Liver (tissue), 9 donors: ENCODE data around the gene PARD6B. TPM values are rescaled to one million over a fixed set of nuclear protein-coding genes. Genes with fewer than 3 reads are reported as not detected.

Experiments used
- DNase-seq: peaks from one replicate; pipeline ENCODE4 v3.0.0-alpha.2; 2017; ENCODE audit warnings: low spot score
- H3K27ac ChIP-seq, 2 donors: one replicate each; pipeline ENCODE4 v1.7.0; 2013; ENCODE audit warnings: inconsistent platforms in 2 of 2, low read length in 2 of 2, control low read depth in 1 of 2, low read depth in 1 of 2, mild to moderate bottlenecking in 1 of 2
- H3K27me3 ChIP-seq, 4 donors: one replicate each; pipeline versions ENCODE4 v1.6.1 to v1.7.0; 2013; ENCODE audit warnings: low read length in 3 of 4, inconsistent platforms in 1 of 4, mild to moderate bottlenecking in 1 of 4, moderate library complexity in 1 of 4; ENCODE audit not compliant: control insufficient read depth in 4 of 4, insufficient read depth in 4 of 4
- H3K36me3 ChIP-seq, 4 donors: one replicate each; pipeline versions ENCODE4 v1.6.1 to v1.7.0; 2013; ENCODE audit warnings: low read length in 3 of 4, mild to moderate bottlenecking in 3 of 4, low read depth in 1 of 4, moderate library complexity in 1 of 4; ENCODE audit not compliant: control insufficient read depth in 4 of 4, insufficient read depth in 3 of 4
- H3K4me1 ChIP-seq, 4 donors: one replicate each; pipeline versions ENCODE4 v1.6.1 to v1.7.0; 2013; ENCODE audit warnings: low read length in 3 of 4, mild to moderate bottlenecking in 3 of 4, moderate library complexity in 1 of 4; ENCODE audit not compliant: control insufficient read depth in 4 of 4, insufficient read depth in 4 of 4
- H3K4me3 ChIP-seq, 3 donors: one replicate each; pipeline versions ENCODE4 v1.6.1 to v1.7.0; 2013; ENCODE audit warnings: low read length in 3 of 3, control low read depth in 1 of 3, low read depth in 1 of 3, mild to moderate bottlenecking in 1 of 3
- H3K9ac ChIP-seq, 2 donors: one replicate each; pipeline ENCODE4 v1.7.0; 2013; ENCODE audit warnings: low read length in 2 of 2, mild to moderate bottlenecking in 2 of 2, moderate library complexity in 2 of 2, control low read depth in 1 of 2, low read depth in 1 of 2
- H3K9me3 ChIP-seq, 4 donors: one replicate each; pipeline versions ENCODE4 v1.6.1 to v1.7.0; 2013; ENCODE audit warnings: low read length in 3 of 4; ENCODE audit not compliant: control insufficient read depth in 4 of 4
- ATF3 ChIP-seq: IDR thresholded peaks from 2 replicates; pipeline ENCODE4 v1.6.1; 2016; ENCODE audit warnings: antibody characterized with exemption
- GABPA ChIP-seq, 2 donors: IDR thresholded peaks in 1 of 2; conservative IDR thresholded peaks in 1 of 2; 2 replicates each; pipeline ENCODE4 v1.6.1; 2016; ENCODE audit warnings: antibody characterized with exemption in 2 of 2, mild to moderate bottlenecking in 1 of 2, moderate library complexity in 1 of 2
- HNF4G ChIP-seq: IDR thresholded peaks from 2 replicates; pipeline ENCODE4 v1.6.1; 2016; ENCODE audit warnings: antibody characterized with exemption
- JUND ChIP-seq, 2 donors: IDR thresholded peaks; 2 replicates each; pipeline ENCODE4 v1.6.1; 2016; ENCODE audit warnings: antibody characterized with exemption in 2 of 2
- NR2F2 ChIP-seq: IDR thresholded peaks from 2 replicates; pipeline ENCODE4 v1.6.1; 2016; ENCODE audit warnings: antibody characterized with exemption
- RAD21 ChIP-seq, 2 donors: IDR thresholded peaks; 2 replicates each; pipeline ENCODE4 v1.6.1; 2016; ENCODE audit warnings: antibody characterized with exemption in 2 of 2, mild to moderate bottlenecking in 2 of 2
- RXRA ChIP-seq, 2 donors: IDR thresholded peaks; 2 replicates each; pipeline ENCODE4 v1.6.1; 2017 to 2018; ENCODE audit warnings: antibody characterized with exemption in 2 of 2, mild to moderate bottlenecking in 1 of 2
- SP1 ChIP-seq: IDR thresholded peaks from 2 replicates; pipeline ENCODE4 v1.6.1; 2018; ENCODE audit warnings: antibody characterized with exemption, mild to moderate bottlenecking
- YY1 ChIP-seq: IDR thresholded peaks from 2 replicates; pipeline ENCODE4 v1.6.1; 2016; ENCODE audit warnings: antibody characterized with exemption, mild to moderate bottlenecking
- WGBS: extraction: QIAGEN DNeasy Blood & Tissue Kit; methylation state at CpG from one replicate; pipeline ENCODE4 v1.1.7; 2013; 5-methylcytosine and 5-hydroxymethylcytosine counted together
- polyA plus RNA-seq, 2 donors: library from polyadenylated mRNA; stranded (reverse) in 1 of 2; unstranded in 1 of 2; fragments of 200-250 nt in 1 of 2; fragments of >200 nt in 1 of 2; fragmentation: Nextera tagmentation in 1 of 2; extraction: Ambion mirVana in 1 of 2; gene quantifications; one replicate each; pipeline versions ENCODE4 v1.2.1 to v1.2.3, GENCODE V29; 2013 to 2015
- total RNA-seq, 2 donors: library from RNA; depleted of rRNA; stranded (reverse); fragments of >200 nt; gene quantifications; one replicate each; pipeline ENCODE4 v1.2.3, GENCODE V29; 2014
- TF ChIP-seq, protein P1 (sequence below): IDR thresholded peaks from 2 replicates; pipeline ENCODE4 v1.6.1; 2016; ENCODE audit warnings: antibody characterized with exemption
- TF ChIP-seq, protein P2 (sequence below): IDR thresholded peaks from 2 replicates; pipeline ENCODE4 v1.6.1; 2016; ENCODE audit warnings: antibody characterized with exemption, mild to moderate bottlenecking
- TF ChIP-seq, protein P3 (sequence below): IDR thresholded peaks from 2 replicates; pipeline ENCODE4 v1.6.1; 2016; ENCODE audit warnings: antibody characterized with exemption
- donor health status: healthy.
- donor health status: healthy.
- donor health status: healthy.
- donor health status: healthy.
- donor health status: healthy.

The PARD6B gene
- total and polyA plus RNA-seq, 4 donors = 1.2 to 8.8 (median 5.9) TPM

DNA sequence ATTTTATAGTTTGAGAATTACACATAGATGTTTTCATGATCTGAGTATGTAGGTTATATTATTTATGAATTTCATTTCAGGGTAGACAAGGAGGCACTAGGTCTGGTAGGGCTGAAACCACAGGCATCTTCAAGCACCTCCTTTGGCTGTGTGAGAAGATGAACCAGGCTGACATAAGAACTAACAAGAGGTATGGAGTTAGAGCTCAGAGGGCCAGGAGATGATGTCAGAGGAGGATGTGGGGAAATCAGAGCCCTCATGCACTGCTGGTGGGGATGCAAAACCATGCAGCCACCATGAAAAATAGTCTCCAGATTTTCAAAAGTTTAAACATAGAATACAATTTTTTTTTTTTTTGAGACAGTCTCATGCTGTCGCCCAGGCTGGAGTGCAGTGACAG is 26.4 kb upstream of the PARD6B start:
- no peak for DNase-seq
- 93% methylated on average over 1 of the region's 1 CpG for WGBS
- no peaks in the 10 kb centered on the region for H3K9me3 ChIP-seq
- H3K4me3 ChIP-seq = no peak overlapping the region
- no peaks in the 10 kb centered on the region for H3K36me3 ChIP-seq
- H3K4me1 ChIP-seq = no peaks in the 10 kb centered on the region
- no peak overlapping the region for H3K27ac ChIP-seq
- TF ChIP-seq, protein P1, sequence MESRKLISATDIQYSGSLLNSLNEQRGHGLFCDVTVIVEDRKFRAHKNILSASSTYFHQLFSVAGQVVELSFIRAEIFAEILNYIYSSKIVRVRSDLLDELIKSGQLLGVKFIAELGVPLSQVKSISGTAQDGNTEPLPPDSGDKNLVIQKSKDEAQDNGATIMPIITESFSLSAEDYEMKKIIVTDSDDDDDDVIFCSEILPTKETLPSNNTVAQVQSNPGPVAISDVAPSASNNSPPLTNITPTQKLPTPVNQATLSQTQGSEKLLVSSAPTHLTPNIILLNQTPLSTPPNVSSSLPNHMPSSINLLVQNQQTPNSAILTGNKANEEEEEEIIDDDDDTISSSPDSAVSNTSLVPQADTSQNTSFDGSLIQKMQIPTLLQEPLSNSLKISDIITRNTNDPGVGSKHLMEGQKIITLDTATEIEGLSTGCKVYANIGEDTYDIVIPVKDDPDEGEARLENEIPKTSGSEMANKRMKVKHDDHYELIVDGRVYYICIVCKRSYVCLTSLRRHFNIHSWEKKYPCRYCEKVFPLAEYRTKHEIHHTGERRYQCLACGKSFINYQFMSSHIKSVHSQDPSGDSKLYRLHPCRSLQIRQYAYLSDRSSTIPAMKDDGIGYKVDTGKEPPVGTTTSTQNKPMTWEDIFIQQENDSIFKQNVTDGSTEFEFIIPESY = no peak
- TF ChIP-seq NR2F2 (no peak), ATF3 (no peak)
- TF ChIP-seq, protein P2, sequence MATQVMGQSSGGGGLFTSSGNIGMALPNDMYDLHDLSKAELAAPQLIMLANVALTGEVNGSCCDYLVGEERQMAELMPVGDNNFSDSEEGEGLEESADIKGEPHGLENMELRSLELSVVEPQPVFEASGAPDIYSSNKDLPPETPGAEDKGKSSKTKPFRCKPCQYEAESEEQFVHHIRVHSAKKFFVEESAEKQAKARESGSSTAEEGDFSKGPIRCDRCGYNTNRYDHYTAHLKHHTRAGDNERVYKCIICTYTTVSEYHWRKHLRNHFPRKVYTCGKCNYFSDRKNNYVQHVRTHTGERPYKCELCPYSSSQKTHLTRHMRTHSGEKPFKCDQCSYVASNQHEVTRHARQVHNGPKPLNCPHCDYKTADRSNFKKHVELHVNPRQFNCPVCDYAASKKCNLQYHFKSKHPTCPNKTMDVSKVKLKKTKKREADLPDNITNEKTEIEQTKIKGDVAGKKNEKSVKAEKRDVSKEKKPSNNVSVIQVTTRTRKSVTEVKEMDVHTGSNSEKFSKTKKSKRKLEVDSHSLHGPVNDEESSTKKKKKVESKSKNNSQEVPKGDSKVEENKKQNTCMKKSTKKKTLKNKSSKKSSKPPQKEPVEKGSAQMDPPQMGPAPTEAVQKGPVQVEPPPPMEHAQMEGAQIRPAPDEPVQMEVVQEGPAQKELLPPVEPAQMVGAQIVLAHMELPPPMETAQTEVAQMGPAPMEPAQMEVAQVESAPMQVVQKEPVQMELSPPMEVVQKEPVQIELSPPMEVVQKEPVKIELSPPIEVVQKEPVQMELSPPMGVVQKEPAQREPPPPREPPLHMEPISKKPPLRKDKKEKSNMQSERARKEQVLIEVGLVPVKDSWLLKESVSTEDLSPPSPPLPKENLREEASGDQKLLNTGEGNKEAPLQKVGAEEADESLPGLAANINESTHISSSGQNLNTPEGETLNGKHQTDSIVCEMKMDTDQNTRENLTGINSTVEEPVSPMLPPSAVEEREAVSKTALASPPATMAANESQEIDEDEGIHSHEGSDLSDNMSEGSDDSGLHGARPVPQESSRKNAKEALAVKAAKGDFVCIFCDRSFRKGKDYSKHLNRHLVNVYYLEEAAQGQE = no peak
- TF ChIP-seq, protein P3, sequence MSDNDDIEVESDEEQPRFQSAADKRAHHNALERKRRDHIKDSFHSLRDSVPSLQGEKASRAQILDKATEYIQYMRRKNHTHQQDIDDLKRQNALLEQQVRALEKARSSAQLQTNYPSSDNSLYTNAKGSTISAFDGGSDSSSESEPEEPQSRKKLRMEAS = no peak
- no peaks in the 10 kb centered on the region for H3K27me3 ChIP-seq
- H3K9ac ChIP-seq = no peak overlapping the region

GRCh38 chr20:50708845-50709635 is 22.3 kb upstream of the PARD6B start:
- Histone ChIP-seq H3K27ac (no peak overlapping the region), H3K4me3 (no peak overlapping the region), H3K36me3 (no peaks in the 10 kb centered on the region), H3K9me3 (no peaks in the 10 kb centered on the region), H3K4me1 (peaks cover 0 to 5% (median 3%) of the 10 kb centered on the region in 4 donors), H3K9ac (no peak overlapping the region), H3K27me3 (no peaks in the 10 kb centered on the region)
- DNase-seq = no peak
- TF ChIP-seq HNF4G (no peak), RAD21 (IDR thresholded peaks at IDR 0.05) (no peak), JUND (IDR thresholded peaks at IDR 0.05) (no peak), SP1 (no peak), NR2F2 (no peak), RXRA (IDR thresholded peaks at IDR 0.05) (no peak), YY1 (no peak), GABPA (IDR thresholded peaks at IDR 0.05 in 1 of 2, conservative IDR thresholded peaks at IDR 0.05 in 1 of 2) (no peak)
- 74% methylated on average over 8 of the region's 8 CpGs for whole genome bisulfite sequencing
